Right lobe of liver (tissue), 4 donors: Measurements from ENCODE around the gene SLC2A6.

Experiments
- CTCF ChIP-seq, 4 donors: fragments of 200-600 bp in 3 of 4; fragments of 450-650 bp in 1 of 4; IDR thresholded peaks; one replicate each; pipeline versions ENCODE4 v1.5.1 to v1.8.0; 2016 to 2022; ENCODE audit warnings: antibody characterized with exemption in 4 of 4, mild to moderate bottlenecking in 2 of 4
- POLR2A ChIP-seq: fragments of 450-650 bp; IDR thresholded peaks from one replicate; pipeline ENCODE4 v1.6.1; 2017; ENCODE audit warnings: antibody characterized with exemption, mild to moderate bottlenecking
- donor health status: DM: no; HTN: no; CAD: no.
- donor health status: DM: no; HTN: no; CAD: no.
- donor health status: DM: no; HTN: yes; CAD: no.

DNA sequence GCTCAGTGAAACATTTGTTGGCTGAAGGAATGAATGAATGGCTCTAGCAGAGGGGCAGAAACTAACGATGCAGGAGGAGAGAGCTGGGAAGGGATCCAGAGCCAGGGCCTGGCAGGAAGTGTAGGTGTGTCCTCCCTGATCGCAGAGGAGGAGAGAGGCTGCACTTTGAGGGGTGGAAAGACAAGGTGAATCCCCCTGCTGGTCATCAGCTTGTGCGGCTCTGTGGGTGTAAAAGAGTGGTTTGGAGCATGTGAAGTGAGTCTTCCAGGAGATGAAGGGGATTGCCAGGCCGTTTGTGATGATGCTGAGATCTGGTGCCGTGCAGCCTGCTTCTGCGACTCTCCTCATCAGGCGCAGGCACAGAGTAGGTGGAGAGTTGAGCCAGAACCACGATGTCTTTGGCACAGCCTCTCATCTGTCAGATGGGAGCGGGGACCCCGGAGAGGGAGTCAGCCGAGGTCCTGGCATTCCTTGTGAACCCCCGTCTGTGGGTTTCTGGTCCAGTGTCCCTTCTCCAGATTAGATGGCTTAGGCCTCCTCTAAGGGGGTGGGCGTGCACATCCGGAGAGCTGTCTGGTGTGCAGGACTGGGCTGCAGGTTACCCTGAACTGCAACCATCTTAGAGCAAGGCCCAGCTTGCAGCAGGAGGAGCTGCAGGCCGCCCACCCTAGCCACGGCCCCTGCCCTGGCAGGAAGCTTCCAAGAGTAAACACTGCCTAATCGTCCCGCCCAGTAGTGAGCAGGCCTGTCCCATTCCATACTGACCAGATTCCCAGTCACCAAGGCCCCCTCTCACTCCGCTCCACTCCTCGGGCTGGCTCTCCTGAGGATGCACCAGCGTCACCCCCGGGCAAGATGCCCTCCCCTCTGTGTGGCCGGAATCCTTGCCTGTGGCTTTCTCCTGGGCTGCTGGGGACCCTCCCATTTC lies 57.0 kb downstream of the SLC2A6 start, which contains the start of gene ADAMTS13:
- TF ChIP-seq POLR2A (no peak), CTCF (IDR thresholded peaks at IDR 0.05) (no peak)
